A549 treated with AZD2906 at 1 μM for 4 hours (cell line): Measurements from ENCODE around the gene BEX4. TPM values are rescaled to one million over a fixed set of nuclear protein-coding genes. Genes with fewer than 3 reads are reported as not detected.

Source experiments
- total RNA-seq: library from RNA; stranded (reverse); fragments of 200-300 nt; extraction: Qiagen RNA extraction; gene quantifications from 5 replicates; pipeline ENCODE4 v1.2.3, GENCODE V29; 2022

BEX4 gene, protein sequence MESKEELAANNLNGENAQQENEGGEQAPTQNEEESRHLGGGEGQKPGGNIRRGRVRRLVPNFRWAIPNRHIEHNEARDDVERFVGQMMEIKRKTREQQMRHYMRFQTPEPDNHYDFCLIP
- total RNA-seq, result 1.9 to 2.7 TPM (median 2.5 TPM) in 5 replicates

GRCh38 chrX:103214870-103215424 lies at the start of gene BEX4:
BEX4 (plus strand) TSS chrX:103215108; CDS start chrX:103216154, 1,046 bp downstream.

GRCh38 chrX:103254921-103255493 lies 40.1 kb downstream of the BEX4 start, which contains the start of gene TCEAL8:
TCEAL8 (minus strand) TSS chrX:103255155; CDS start chrX:103253979, 1,176 bp downstream.

Other genes with a start within 250 kb of the BEX4 start
- gene BEX1, start 150.9 kb upstream of the BEX4 start, total RNA-seq, result not detected in 5 replicates
- 0.03 to 0.06 TPM (median 0.03 TPM) in 3 of 5 replicates, not detected in the others for gene NXF3, start 122.0 kb upstream of the BEX4 start, total RNA-seq
- 26.2 to 36.2 TPM (median 30.4 TPM) in 5 replicates for gene TCEAL8, start 40.0 kb downstream of the BEX4 start, total RNA-seq
- gene TCEAL5, start 61.6 kb downstream of the BEX4 start, total RNA-seq, result not detected in 5 replicates
- gene BEX2, start 95.9 kb downstream of the BEX4 start, total RNA-seq, result 8.7 to 11.6 TPM (median 10.6 TPM) in 5 replicates
- not detected in 5 replicates for gene TCEAL7, start 115.1 kb downstream of the BEX4 start, total RNA-seq
- 88.1 to 146 TPM (median 97.0 TPM) in 5 replicates for gene TCEAL9, start 141.4 kb downstream of the BEX4 start, total RNA-seq
- gene BEX3, start 161.4 kb downstream of the BEX4 start, total RNA-seq, result 239 to 261 TPM (median 251 TPM) in 5 replicates